H1 (cell line): Measurements from ENCODE around the gene SH3RF3. TPM values are rescaled to one million over a fixed set of nuclear protein-coding genes. Genes with fewer than 3 reads are reported as not detected.
A peak's percentile ranks its signal among the peaks of the same experiment; 100 is the strongest.

Experiments used
- CTCF ChIA-PET: fragments of 300-600 bp; sonication (Branson Sonifier 250); formaldehyde crosslinking; loops from one replicate; lab custom pipeline; 2021; ENCODE audit not compliant: partially characterized antibody; lab: Charles Lee
- POLR2A ChIA-PET: fragments of 300-600 bp; sonication (Branson Sonifier 250); formaldehyde crosslinking; loops from one replicate; lab custom pipeline; 2021; ENCODE audit warnings: inconsistent platforms; ENCODE audit not compliant: partially characterized antibody; lab: Charles Lee
- DNase-seq, 2 experiments: peaks; one replicate each; pipeline versions ENCODE4 v3.0.0 to v3.0.0-alpha.2; 2010 to 2022; ENCODE audit warnings: low spot score in 2 of 2, low read depth in 1 of 2, mixed read lengths in 1 of 2
- FAIRE-seq: peaks from 2 replicates; lab custom pipeline; 2011; peaks lifted over from hg19 to GRCh38; lab: Jason Lieb, UNC
- H2AFZ ChIP-seq: 2 replicates; pipeline ENCODE4 v1.8.1; 2012; ENCODE audit warnings: low read length, inconsistent platforms
- H2AK5ac ChIP-seq: 2 replicates; pipeline ENCODE4 v1.6.1; 2013; ENCODE audit warnings: low read depth, low read length
- H2BK120ac ChIP-seq: replicated peaks from 2 replicates; pipeline ENCODE3; 2013; ENCODE audit warnings: low read depth, low read length, inconsistent platforms
- H2BK12ac ChIP-seq: 2 replicates; pipeline ENCODE4 v1.6.1; 2013; ENCODE audit warnings: low read depth, low read length
- H2BK15ac ChIP-seq: 2 replicates; pipeline ENCODE4 v1.6.1; 2013; ENCODE audit warnings: low read length
- H2BK20ac ChIP-seq: 2 replicates; pipeline ENCODE4 v1.6.1; 2013; ENCODE audit warnings: low read length
- H2BK5ac ChIP-seq: 2 replicates; pipeline ENCODE4 v1.6.1; 2013; ENCODE audit warnings: low read depth, low read length
- H3K14ac ChIP-seq: 2 replicates; pipeline ENCODE4 v1.6.1; 2013; ENCODE audit warnings: inconsistent platforms; ENCODE audit not compliant: insufficient read length
- H3K18ac ChIP-seq: 2 replicates; pipeline ENCODE4 v1.6.1; 2013; ENCODE audit warnings: low read length; ENCODE audit errors: extremely low read depth
- H3K23ac ChIP-seq: 2 replicates; pipeline ENCODE4 v1.6.1; 2013; ENCODE audit warnings: inconsistent platforms; ENCODE audit not compliant: insufficient read length
- H3K23me2 ChIP-seq: 2 replicates; pipeline ENCODE4 v1.6.1; 2013; ENCODE audit warnings: low read depth, low read length
- H3K27ac ChIP-seq: 2 replicates; pipeline ENCODE4 v1.6.1; 2011; ENCODE audit warnings: low read depth, low read length, inconsistent platforms
- H3K27me3 ChIP-seq, 4 experiments: replicated peaks in 1 of 4; 1 replicate in 1 of 4; 2 replicates in 3 of 4; pipeline versions ENCODE4 v1.6.1 to v1.8.1; 2011 to 2013; ENCODE audit warnings: low read length in 3 of 4, mild to moderate bottlenecking in 3 of 4, inconsistent platforms in 2 of 4, mixed read lengths in 2 of 4, moderate library complexity in 1 of 4; ENCODE audit not compliant: control insufficient read depth in 3 of 4, insufficient read depth in 3 of 4; ENCODE audit errors: extremely low read depth in 1 of 4
- H3K36me3 ChIP-seq, 4 experiments: 2 replicates each; pipeline versions ENCODE4 v1.6.1 to v1.8.1; 2011 to 2013; ENCODE audit warnings: mild to moderate bottlenecking in 4 of 4, low read length in 3 of 4, moderate library complexity in 2 of 4, control low read depth in 1 of 4, inconsistent platforms in 1 of 4; ENCODE audit not compliant: insufficient read depth in 4 of 4, control insufficient read depth in 2 of 4
- H3K4ac ChIP-seq: replicated peaks from 2 replicates; pipeline ENCODE3; 2013; ENCODE audit warnings: low read length, low read depth, mixed read lengths, inconsistent platforms; ENCODE audit not compliant: insufficient read length
- H3K4me1 ChIP-seq, 4 experiments: replicated peaks in 1 of 4; 1 replicate in 1 of 4; 2 replicates in 3 of 4; pipeline versions ENCODE4 v1.6.1 to v1.8.1; 2011 to 2013; ENCODE audit warnings: low read length in 3 of 4, inconsistent platforms in 2 of 4, mixed read lengths in 1 of 4; ENCODE audit not compliant: insufficient read depth in 4 of 4, control insufficient read depth in 3 of 4
- H3K4me2 ChIP-seq, 2 experiments: 2 replicates each; pipeline versions ENCODE4 v1.6.1 to v1.8.1; 2011 to 2013; ENCODE audit warnings: low read depth in 2 of 2, low read length in 2 of 2, control low read depth in 1 of 2, inconsistent platforms in 1 of 2, mild to moderate bottlenecking in 1 of 2; ENCODE audit not compliant: insufficient read depth in 1 of 2
- H3K4me3 ChIP-seq, 4 experiments: fragments of 200-600, 300-600 bp in 1 of 4; sonication (generic), shearing (Covaris generic), sonication (Bioruptor Twin) in 1 of 4; 2 replicates each; pipeline versions ENCODE4 v1.5.1 to v1.8.1; 2011 to 2016; ENCODE audit warnings: low read length in 4 of 4, low read depth in 3 of 4, control low read depth in 2 of 4, inconsistent platforms in 2 of 4, mild to moderate bottlenecking in 2 of 4, mixed read lengths in 1 of 4, moderate library complexity in 1 of 4; ENCODE audit not compliant: insufficient read depth in 2 of 4; ENCODE audit errors: extremely low read depth in 1 of 4
- H3K56ac ChIP-seq: replicated peaks from 2 replicates; pipeline ENCODE3; 2013; ENCODE audit warnings: low read depth, mild to moderate bottlenecking, mixed read lengths, low read length, inconsistent platforms; ENCODE audit not compliant: insufficient read length
- H3K79me1 ChIP-seq: 2 replicates; pipeline ENCODE4 v1.6.1; 2013; ENCODE audit warnings: low read depth, low read length, control low read depth
- H3K79me2 ChIP-seq, 2 experiments: 2 replicates each; pipeline versions ENCODE4 v1.6.1 to v1.8.1; 2012 to 2013; ENCODE audit warnings: low read length in 2 of 2, mild to moderate bottlenecking in 2 of 2, inconsistent platforms in 1 of 2; ENCODE audit not compliant: insufficient read depth in 2 of 2, control insufficient read depth in 1 of 2
- H3K9ac ChIP-seq, 4 experiments: replicated peaks in 1 of 4; 1 replicate in 1 of 4; 2 replicates in 3 of 4; pipeline versions ENCODE4 v1.6.1 to v1.8.1; 2011 to 2013; ENCODE audit warnings: low read depth in 3 of 4, low read length in 3 of 4, control low read depth in 2 of 4, mild to moderate bottlenecking in 2 of 4, moderate library complexity in 2 of 4, inconsistent platforms in 1 of 4; ENCODE audit errors: extremely low read depth in 1 of 4
- H3K9me3 ChIP-seq, 2 experiments: 2 replicates each; pipeline versions ENCODE4 v1.6.1 to v1.8.1; 2012 to 2013; ENCODE audit warnings: mild to moderate bottlenecking in 2 of 2, moderate library complexity in 2 of 2, control low read depth in 1 of 2, inconsistent platforms in 1 of 2, low read depth in 1 of 2, low read length in 1 of 2, mixed read lengths in 1 of 2; ENCODE audit not compliant: insufficient read depth in 2 of 2
- H4K20me1 ChIP-seq, 2 experiments: replicated peaks in 1 of 2; 2 replicates each; pipeline versions ENCODE3 to v1.8.1; 2011 to 2013; ENCODE audit warnings: inconsistent platforms in 2 of 2, low read length in 2 of 2, mild to moderate bottlenecking in 1 of 2; ENCODE audit not compliant: insufficient read depth in 2 of 2, control insufficient read depth in 1 of 2
- H4K5ac ChIP-seq: 2 replicates; pipeline ENCODE4 v1.6.1; 2013; ENCODE audit warnings: low read length, low read depth, mixed read lengths, inconsistent platforms; ENCODE audit not compliant: insufficient read length
- H4K8ac ChIP-seq: 2 replicates; pipeline ENCODE4 v1.8.0; 2013; ENCODE audit warnings: mild to moderate bottlenecking, moderate library complexity, low read length, inconsistent platforms; ENCODE audit not compliant: insufficient read depth; ENCODE audit errors: extremely low read depth
- H4K91ac ChIP-seq: replicated peaks from 2 replicates; pipeline ENCODE3; 2013; ENCODE audit warnings: low read length, mixed read lengths, inconsistent platforms; ENCODE audit not compliant: insufficient read length
- ATF2 ChIP-seq: IDR thresholded peaks from 2 replicates; pipeline ENCODE4 v1.6.1; 2012; ENCODE audit warnings: low read length, inconsistent platforms
- BCL11A ChIP-seq, 2 experiments: IDR thresholded peaks; one replicate each; pipeline ENCODE4 v1.6.1; 2011; ENCODE audit warnings: low read depth in 2 of 2, low read length in 2 of 2, mild to moderate bottlenecking in 2 of 2
- CHD1 ChIP-seq: IDR thresholded peaks from 2 replicates; pipeline ENCODE4 v1.6.1; 2012; ENCODE audit warnings: low read depth, low read length, improper control_type of control experiment
- EGR1 ChIP-seq: IDR thresholded peaks from 2 replicates; pipeline ENCODE4 v1.6.1; 2011; ENCODE audit warnings: low read depth, low read length, borderline replicate concordance
- EP300 ChIP-seq, 2 experiments: IDR thresholded peaks; 1 replicate in 1 of 2; 2 replicates in 1 of 2; pipeline ENCODE4 v1.6.1; 2011 to 2012; ENCODE audit warnings: low read depth in 2 of 2, low read length in 2 of 2, mild to moderate bottlenecking in 2 of 2, borderline replicate concordance in 1 of 2, inconsistent platforms in 1 of 2, moderate library complexity in 1 of 2
- GABPA ChIP-seq: IDR thresholded peaks from 2 replicates; pipeline ENCODE4 v1.6.1; 2011; ENCODE audit warnings: mild to moderate bottlenecking, low read length, moderate library complexity, borderline replicate concordance; ENCODE audit not compliant: insufficient read depth
- JUN ChIP-seq: IDR thresholded peaks from 2 replicates; pipeline ENCODE4 v1.6.1; 2011; ENCODE audit warnings: low read depth, mild to moderate bottlenecking, improper control_type of control experiment, low read length
- KDM1A ChIP-seq: fragments of 200-600, 300-600 bp; sonication (generic); IDR thresholded peaks from 2 replicates; pipeline ENCODE4 v1.7.1; 2016; ENCODE audit warnings: mild to moderate bottlenecking, low read length, borderline replicate concordance
- PHF8 ChIP-seq: fragments of 200-600 bp; sonication (generic); conservative IDR thresholded peaks from 2 replicates; pipeline ENCODE4 v1.7.1; 2012; ENCODE audit warnings: low read depth, mild to moderate bottlenecking, inconsistent platforms, low read length, moderate library complexity
- POLR2A ChIP-seq, 2 experiments: IDR thresholded peaks; 1 replicate in 1 of 2; 2 replicates in 1 of 2; pipeline ENCODE4 v1.6.1; 2011; ENCODE audit warnings: low read depth in 2 of 2, low read length in 2 of 2, mild to moderate bottlenecking in 2 of 2; ENCODE audit errors: control extremely low read depth in 1 of 2
- SRF ChIP-seq: IDR thresholded peaks from 2 replicates; pipeline ENCODE4 v1.6.1; 2011; ENCODE audit warnings: mild to moderate bottlenecking, low read depth, low read length, moderate library complexity
- TAF1 ChIP-seq: IDR thresholded peaks from 2 replicates; pipeline ENCODE4 v1.6.1; 2011; ENCODE audit warnings: mild to moderate bottlenecking, low read depth, low read length
- YY1 ChIP-seq: IDR thresholded peaks from 2 replicates; pipeline ENCODE4 v1.6.1; 2011; ENCODE audit warnings: low read depth, mild to moderate bottlenecking, low read length
- WGBS, 2 experiments: shearing (Covaris generic) in 1 of 2; methylation state at CpG; one replicate each; pipeline versions ENCODE4 v1.1.6 to v1.1.7; 2013 to 2015; ENCODE audit warnings: low lambda C conversion rate in 2 of 2, mixed read lengths in 2 of 2, inconsistent platforms in 1 of 2, low coverage in 1 of 2, missing lambda C conversion rate in 1 of 2; ENCODE audit not compliant: insufficient replicate concordance in 2 of 2, insufficient coverage in 1 of 2, insufficient read length in 1 of 2; ENCODE audit errors: extremely low coverage in 1 of 2, missing lambda C conversion rate in 1 of 2; 5-methylcytosine and 5-hydroxymethylcytosine counted together
- polyA plus RNA-seq, 7 experiments: library from polyadenylated mRNA; depleted of rRNA in 3 of 7; stranded (reverse) in 5 of 7; unstranded in 2 of 7; fragments of >200 nt in 5 of 7; fragments of 200-250 nt in 2 of 7; gene quantifications; 1 replicate in 5 of 7; 2 replicates in 1 of 7; 4 replicates in 1 of 7; pipeline versions ENCODE4 v1.2.1 to v1.2.3, GENCODE V29; 2011 to 2013; ENCODE audit warnings: missing spikeins in 2 of 7, mixed read lengths in 2 of 7
- total RNA-seq: library from RNA; stranded (reverse); fragmentation: NEBNext Ultra II Directional; extraction: Animal tissue kit (Norgen Biotek cat#: 25700); gene quantifications from 2 replicates; pipeline ENCODE4 v1.2.1, GENCODE V29; 2021

SH3RF3 gene
- total and polyA plus RNA-seq, 2 of the 8 experiments (the other 6 are each of a cell fraction or from before 2014, with no cell fraction given): 0.11 to 0.65 TPM

DNA sequence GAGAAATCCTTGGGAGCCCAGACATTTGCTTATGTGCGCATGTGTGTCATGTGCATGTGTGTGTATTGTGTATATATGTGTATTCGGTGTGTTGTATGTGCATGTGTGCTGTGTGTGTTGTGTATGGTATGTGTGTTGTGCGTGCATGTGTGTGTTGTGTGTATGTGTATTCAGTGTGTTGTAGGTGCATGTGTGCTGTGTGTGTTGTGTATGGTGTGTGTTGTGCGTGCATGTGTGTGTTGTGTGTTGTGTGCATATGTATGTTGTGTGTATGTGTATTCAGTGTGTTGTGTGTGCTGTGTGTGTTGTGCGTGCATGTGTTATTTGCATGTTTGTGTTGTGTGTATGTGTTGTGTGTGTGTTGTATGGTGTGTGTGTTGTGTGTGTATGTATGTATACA is 136.9 kb downstream of the SH3RF3 start:
- H3K4me2 ChIP-seq: no peak overlapping the region
- H3K14ac ChIP-seq: peak overlapping the region; percentile 99
- peak overlapping the region; percentile 55; the same call in 1 of the 2 replicates for H2BK5ac ChIP-seq
- H3K79me1 ChIP-seq: no peaks in the 10 kb centered on the region
- H2AK5ac ChIP-seq: peak overlapping the region; percentile 94; the same call in 1 of the 2 replicates
- H2AFZ ChIP-seq: no peak overlapping the region
- no peak overlapping the region for H3K9ac ChIP-seq
- no peak for DNase-seq
- H2BK15ac ChIP-seq: peak overlapping the region; percentile 37; the same call in 1 of the 2 replicates
- peaks cover 0 to 2% of the 10 kb centered on the region in 2 experiments for H4K20me1 ChIP-seq
- no peaks in the 10 kb centered on the region for H3K27me3 ChIP-seq
- H2BK120ac ChIP-seq: peak overlapping the region; percentile 49
- peaks cover 4% of the 10 kb centered on the region; the same call in 1 of the 2 replicates for H3K23me2 ChIP-seq
- H2BK12ac ChIP-seq: peak overlapping the region; percentile 56; the same call in 1 of the 2 replicates
- peak overlapping the region; percentile 95 for H3K23ac ChIP-seq
- peak overlapping the region; percentile 2; the same call in 1 of the 2 replicates for H2BK20ac ChIP-seq
- peak overlapping the region; percentile 69 for H3K56ac ChIP-seq
- H3K27ac ChIP-seq: no peak overlapping the region
- H3K36me3 ChIP-seq: no peaks in the 10 kb centered on the region
- H4K8ac ChIP-seq: no peak overlapping the region
- POLR2A ChIA-PET: no interaction called here
- FAIRE-seq: peak; percentile 75
- H4K5ac ChIP-seq: no peak overlapping the region
- WGBS, 2 experiments: 95% methylated on average over 5 of the region's 5 CpGs; no CpG with 5 or more reads in 1 of the 2 experiments
- H3K4me3 ChIP-seq: no peak overlapping the region
- H3K18ac ChIP-seq: no peak overlapping the region
- peaks cover 0 to 3% of the 10 kb centered on the region in 2 experiments; a peak in 1 of 4 replicates for H3K79me2 ChIP-seq
- H3K4ac ChIP-seq: peak overlapping the region; percentile 99
- peak overlapping the region; percentile 85 for H4K91ac ChIP-seq
- H3K4me1 ChIP-seq: peaks cover 0 to 9% (median 3%) of the 10 kb centered on the region in 4 experiments; a peak in 2 of 7 replicates
- CTCF ChIA-PET: no interaction called here
- H3K9me3 ChIP-seq: no peaks in the 10 kb centered on the region
- TF ChIP-seq POLR2A (IDR thresholded peaks at IDR 0.05; ENCODE audit: control extremely low read depth in 1 of 2, low read depth in 2 of 2, low read length in 2 of 2) (no peak), CHD1 (no peak), JUN (no peak), GABPA (no peak), PHF8 (no peak), TAF1 (no peak), YY1 (no peak), BCL11A (IDR thresholded peaks at IDR 0.05; ENCODE audit: low read depth in 2 of 2, low read length in 2 of 2) (no peak), ATF2 (no peak), EGR1 (no peak), EP300 (IDR thresholded peaks at IDR 0.05; ENCODE audit: borderline replicate concordance in 1 of 2, low read depth in 2 of 2, low read length in 2 of 2) (no peak), KDM1A (no peak), SRF (no peak)
